ENCODE results near the gene DIO2. TPM values are rescaled to one million over a fixed set of nuclear protein-coding genes. Genes with fewer than 3 reads are reported as not detected.

DIO2 gene
- total and polyA plus RNA-seq, 2 donors (not counting 1 experiment from before 2014, with no cell fraction given) = 2.5 to 3.3 TPM

DNA sequence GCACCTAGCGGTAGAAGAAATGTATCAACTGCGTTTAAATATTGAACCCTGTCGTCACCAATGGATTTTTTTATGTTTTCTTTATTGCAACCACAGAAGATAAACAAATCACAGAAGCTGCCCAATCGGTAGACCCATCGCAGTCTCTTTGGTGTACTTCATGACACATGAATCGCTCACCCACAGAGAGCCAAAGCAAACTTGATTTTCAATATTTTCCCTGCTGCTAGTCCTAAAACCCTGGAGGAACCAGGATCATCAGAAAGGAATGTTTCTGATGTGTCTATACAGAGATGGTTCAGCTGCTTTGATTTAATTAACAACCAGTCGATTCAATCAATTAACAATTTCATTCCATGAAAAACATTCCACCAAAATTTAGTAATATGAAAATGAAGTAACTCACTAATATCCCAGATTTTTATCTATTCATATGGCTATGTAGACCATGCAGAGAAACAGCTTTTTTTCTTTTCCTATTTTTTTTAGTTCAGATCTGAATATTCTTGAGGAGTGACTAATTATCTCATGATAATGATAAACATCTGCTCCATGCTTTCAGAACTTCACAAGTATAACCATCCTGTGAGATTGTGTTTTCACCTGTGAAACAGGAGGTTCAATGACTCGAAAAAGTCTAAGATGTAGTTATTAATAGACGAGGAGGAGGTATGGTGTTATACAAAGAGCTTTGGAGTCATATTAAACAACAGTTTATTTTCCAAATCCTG lies 46.1 kb downstream of the DIO2 start:
- Histone ChIP-seq H3K36me3 (ENCODE audit: control insufficient read depth, insufficient read depth, low read length) (no peaks in the 10 kb centered on the region), H3K4me3 (replicated peaks in 1 of 4; ENCODE audit: control extremely low read depth in 1 of 4, insufficient read depth in 1 of 4, low read depth in 3 of 4, low read length in 4 of 4) (no peak overlapping the region), H3K4me2 (ENCODE audit: extremely low read depth, insufficient read depth, low read length) (no peak overlapping the region), H3K27ac (ENCODE audit: insufficient read depth, low read length) (no peak overlapping the region), H3K9me3 (ENCODE audit: control insufficient read depth, insufficient read depth, low read depth, low read length) (no peaks in the 10 kb centered on the region), H4K20me1 (ENCODE audit: control insufficient read depth, extremely low read depth, insufficient read depth, low read length) (no peaks in the 10 kb centered on the region), H3K9ac (ENCODE audit: insufficient read depth, low read length) (no peak overlapping the region), H3K79me2 (ENCODE audit: control insufficient read depth, insufficient read depth, low read length) (no peaks in the 10 kb centered on the region), H2AFZ (ENCODE audit: low read length) (no peak overlapping the region), H3K27me3 (ENCODE audit: control insufficient read depth, insufficient read depth, low read length) (no peaks in the 10 kb centered on the region), H3K4me1 (ENCODE audit: control insufficient read depth, extremely low read depth, insufficient read depth, low read length) (no peaks in the 10 kb centered on the region)
- peak in 1 of 2 donors; percentile 74 for DNase-seq (ENCODE audit: low read depth in 2 of 2)
- no peak for TF ChIP-seq EZH2 (IDR thresholded peaks at IDR 0.05; ENCODE audit: low read length, missing control alignments)
- TF ChIP-seq, protein P1, sequence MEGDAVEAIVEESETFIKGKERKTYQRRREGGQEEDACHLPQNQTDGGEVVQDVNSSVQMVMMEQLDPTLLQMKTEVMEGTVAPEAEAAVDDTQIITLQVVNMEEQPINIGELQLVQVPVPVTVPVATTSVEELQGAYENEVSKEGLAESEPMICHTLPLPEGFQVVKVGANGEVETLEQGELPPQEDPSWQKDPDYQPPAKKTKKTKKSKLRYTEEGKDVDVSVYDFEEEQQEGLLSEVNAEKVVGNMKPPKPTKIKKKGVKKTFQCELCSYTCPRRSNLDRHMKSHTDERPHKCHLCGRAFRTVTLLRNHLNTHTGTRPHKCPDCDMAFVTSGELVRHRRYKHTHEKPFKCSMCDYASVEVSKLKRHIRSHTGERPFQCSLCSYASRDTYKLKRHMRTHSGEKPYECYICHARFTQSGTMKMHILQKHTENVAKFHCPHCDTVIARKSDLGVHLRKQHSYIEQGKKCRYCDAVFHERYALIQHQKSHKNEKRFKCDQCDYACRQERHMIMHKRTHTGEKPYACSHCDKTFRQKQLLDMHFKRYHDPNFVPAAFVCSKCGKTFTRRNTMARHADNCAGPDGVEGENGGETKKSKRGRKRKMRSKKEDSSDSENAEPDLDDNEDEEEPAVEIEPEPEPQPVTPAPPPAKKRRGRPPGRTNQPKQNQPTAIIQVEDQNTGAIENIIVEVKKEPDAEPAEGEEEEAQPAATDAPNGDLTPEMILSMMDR (conservative IDR thresholded peaks at IDR 0.05 in 1 of 2, IDR thresholded peaks at IDR 0.05 in 1 of 2; ENCODE audit: low read depth in 1 of 2, low read length in 2 of 2) = no peak

DNA sequence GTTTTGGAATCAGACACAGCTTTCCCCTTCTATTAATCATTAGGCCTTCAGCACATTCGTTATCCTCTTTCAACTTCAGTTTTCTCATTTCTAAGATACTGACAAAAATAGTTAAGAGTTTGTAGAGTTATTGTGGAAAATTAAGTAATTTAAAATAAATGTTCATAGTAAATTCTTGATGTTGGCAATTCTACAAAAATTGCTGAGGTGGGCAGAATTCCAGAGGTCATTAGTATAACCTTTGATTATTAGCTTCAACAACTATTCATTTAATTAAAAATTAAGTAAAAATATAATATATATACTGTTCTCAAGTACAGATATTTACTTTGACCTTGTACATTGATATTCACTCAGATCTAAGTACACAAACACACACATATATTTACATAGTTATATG lies 58.5 kb downstream of the DIO2 start:
- Histone ChIP-seq H3K9ac (ENCODE audit: insufficient read depth, low read length) (no peak overlapping the region), H3K79me2 (ENCODE audit: control insufficient read depth, insufficient read depth, low read length) (no peaks in the 10 kb centered on the region), H3K9me3 (ENCODE audit: control insufficient read depth, insufficient read depth, low read depth, low read length) (no peaks in the 10 kb centered on the region), H4K20me1 (ENCODE audit: control insufficient read depth, extremely low read depth, insufficient read depth, low read length) (no peaks in the 10 kb centered on the region), H3K4me3 (replicated peaks in 1 of 4; ENCODE audit: control extremely low read depth in 1 of 4, insufficient read depth in 1 of 4, low read depth in 3 of 4, low read length in 4 of 4) (no peak overlapping the region), H3K36me3 (ENCODE audit: control insufficient read depth, insufficient read depth, low read length) (no peaks in the 10 kb centered on the region), H3K27ac (ENCODE audit: insufficient read depth, low read length) (no peak overlapping the region), H3K4me1 (ENCODE audit: control insufficient read depth, extremely low read depth, insufficient read depth, low read length) (no peaks in the 10 kb centered on the region), H3K27me3 (ENCODE audit: control insufficient read depth, insufficient read depth, low read length) (no peaks in the 10 kb centered on the region), H2AFZ (ENCODE audit: low read length) (no peak overlapping the region), H3K4me2 (ENCODE audit: extremely low read depth, insufficient read depth, low read length) (no peak overlapping the region)
- DNase-seq (ENCODE audit: low read depth in 2 of 2) = no peak
- no peak for TF ChIP-seq EZH2 (IDR thresholded peaks at IDR 0.05; ENCODE audit: low read length, missing control alignments)
- TF ChIP-seq, protein P1 (conservative IDR thresholded peaks at IDR 0.05 in 1 of 2, IDR thresholded peaks at IDR 0.05 in 1 of 2; ENCODE audit: low read depth in 1 of 2, low read length in 2 of 2) = no peak

DNA sequence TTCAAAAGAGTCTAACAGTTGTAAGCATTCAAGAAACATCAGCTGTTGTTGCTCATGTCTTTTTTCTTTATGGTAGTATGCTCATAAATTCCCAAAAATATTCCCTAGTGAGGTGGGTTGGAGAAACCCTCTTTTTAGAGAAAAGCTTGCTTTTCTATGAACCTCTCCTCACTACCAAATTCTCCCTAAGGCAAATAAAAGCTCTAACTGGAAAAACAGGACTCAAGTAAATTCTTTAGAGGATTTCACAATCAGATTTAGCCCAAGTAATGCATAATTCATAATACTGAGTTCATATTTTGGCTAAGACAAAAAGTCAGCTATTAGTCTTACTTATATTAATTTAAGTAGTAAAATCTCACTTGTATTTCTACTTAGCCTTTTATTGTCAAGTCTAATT lies 59.1 kb downstream of the DIO2 start:
- Histone ChIP-seq H3K9ac (ENCODE audit: insufficient read depth, low read length) (no peak overlapping the region), H2AFZ (ENCODE audit: low read length) (no peak overlapping the region), H3K4me1 (ENCODE audit: control insufficient read depth, extremely low read depth, insufficient read depth, low read length) (no peaks in the 10 kb centered on the region), H3K4me3 (replicated peaks in 1 of 4; ENCODE audit: control extremely low read depth in 1 of 4, insufficient read depth in 1 of 4, low read depth in 3 of 4, low read length in 4 of 4) (no peak overlapping the region), H3K36me3 (ENCODE audit: control insufficient read depth, insufficient read depth, low read length) (no peaks in the 10 kb centered on the region), H3K27me3 (ENCODE audit: control insufficient read depth, insufficient read depth, low read length) (no peaks in the 10 kb centered on the region), H4K20me1 (ENCODE audit: control insufficient read depth, extremely low read depth, insufficient read depth, low read length) (no peaks in the 10 kb centered on the region), H3K9me3 (ENCODE audit: control insufficient read depth, insufficient read depth, low read depth, low read length) (no peaks in the 10 kb centered on the region), H3K27ac (ENCODE audit: insufficient read depth, low read length) (no peak overlapping the region), H3K79me2 (ENCODE audit: control insufficient read depth, insufficient read depth, low read length) (no peaks in the 10 kb centered on the region), H3K4me2 (ENCODE audit: extremely low read depth, insufficient read depth, low read length) (no peak overlapping the region)
- TF ChIP-seq EZH2 (IDR thresholded peaks at IDR 0.05; ENCODE audit: low read length, missing control alignments) = no peak
- TF ChIP-seq, protein P1 (conservative IDR thresholded peaks at IDR 0.05 in 1 of 2, IDR thresholded peaks at IDR 0.05 in 1 of 2; ENCODE audit: low read depth in 1 of 2, low read length in 2 of 2) = no peak
- no peak for DNase-seq (ENCODE audit: low read depth in 2 of 2)

All from fibroblast of lung (primary cell).